ENCODE measurements around the gene SHMT2. TPM values are rescaled to one million over a fixed set of nuclear protein-coding genes. Genes with fewer than 3 reads are reported as not detected.

The SHMT2 gene
- total and polyA plus RNA-seq, 2 of the 13 experiments (the other 11 are each of a cell fraction or from before 2014, with no cell fraction given), result 181 to 393 TPM

DNA sequence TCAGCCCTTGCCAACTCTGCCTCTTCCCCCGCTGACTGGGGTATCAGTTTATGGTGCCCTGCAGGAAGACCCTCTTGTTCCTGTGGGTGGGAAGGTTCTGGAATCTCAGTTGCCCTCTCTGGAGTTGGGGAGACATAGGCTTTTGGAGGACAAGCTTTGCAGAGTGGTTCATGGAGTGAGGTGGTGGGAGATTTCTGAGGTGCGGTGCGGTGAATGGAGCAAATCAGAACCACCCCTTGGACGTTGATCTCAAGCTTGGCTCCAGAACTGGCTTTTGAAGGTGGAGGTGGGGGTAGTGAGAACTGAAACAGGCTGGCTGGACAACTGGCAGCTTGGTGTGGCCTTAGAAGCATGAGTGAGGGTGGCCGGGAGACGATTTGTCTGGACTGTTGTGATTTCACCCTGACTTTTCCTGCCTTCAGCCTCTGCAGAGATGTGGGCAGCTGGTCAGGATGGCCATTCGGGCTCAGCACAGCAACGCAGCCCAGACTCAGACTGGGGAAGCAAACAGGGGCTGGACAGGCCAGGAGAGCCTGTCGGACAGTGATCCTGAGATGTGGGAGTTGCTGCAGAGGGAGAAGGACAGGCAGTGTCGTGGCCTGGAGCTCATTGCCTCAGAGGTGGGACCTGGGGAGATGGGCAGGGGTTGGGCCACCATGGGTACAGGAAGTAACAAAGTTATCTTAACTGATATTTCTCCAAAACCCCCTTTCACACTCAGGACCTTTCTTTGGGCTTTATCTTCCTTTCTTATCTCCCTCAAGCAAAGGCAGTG is 1.1 kb downstream of the SHMT2 start (continued):
- TF ChIP-seq ZBTB7B (CRISPR knock-in tag; IDR thresholded peaks at IDR 0.05) (0 out of 2 replicates have a peak, but pooled peaks have one; percentile 5), ZNF703 (CRISPR knock-in tag; IDR thresholded peaks at IDR 0.05; ENCODE audit: borderline replicate concordance) (no peak), ZNF326 (CRISPR knock-in tag; IDR thresholded peaks at IDR 0.05; ENCODE audit: borderline replicate concordance) (no peak), NR2F2 (IDR thresholded peaks at IDR 0.05; ENCODE audit: borderline replicate concordance, low read depth) (no peak), TP53 (CRISPR knock-in tag; conservative IDR thresholded peaks at IDR 0.05) (no peak), ZNF441 (CRISPR knock-in tag; IDR thresholded peaks at IDR 0.05; ENCODE audit: borderline replicate concordance) (no peak), ZNF670 (CRISPR knock-in tag; IDR thresholded peaks at IDR 0.05; ENCODE audit: borderline replicate concordance) (no peak), POLR2G (IDR thresholded peaks at IDR 0.05; ENCODE audit: low read depth, low read length) (peak; percentile 51), ZNF33A (CRISPR knock-in tag; IDR thresholded peaks at IDR 0.05; ENCODE audit: borderline replicate concordance) (no peak), ZNF709 (CRISPR knock-in tag; IDR thresholded peaks at IDR 0.05) (0 out of 2 replicates have a peak, but pooled peaks have one; percentile 33), CC2D1A (CRISPR knock-in tag; IDR thresholded peaks at IDR 0.05) (0 out of 2 replicates have a peak, but pooled peaks have one; percentile 24), PAF1 (CRISPR knock-in tag; IDR thresholded peaks at IDR 0.05) (no peak), NR2C2 (CRISPR knock-in tag; IDR thresholded peaks at IDR 0.05; ENCODE audit: borderline replicate concordance) (no peak)
- TF ChIP-seq, protein P1, sequence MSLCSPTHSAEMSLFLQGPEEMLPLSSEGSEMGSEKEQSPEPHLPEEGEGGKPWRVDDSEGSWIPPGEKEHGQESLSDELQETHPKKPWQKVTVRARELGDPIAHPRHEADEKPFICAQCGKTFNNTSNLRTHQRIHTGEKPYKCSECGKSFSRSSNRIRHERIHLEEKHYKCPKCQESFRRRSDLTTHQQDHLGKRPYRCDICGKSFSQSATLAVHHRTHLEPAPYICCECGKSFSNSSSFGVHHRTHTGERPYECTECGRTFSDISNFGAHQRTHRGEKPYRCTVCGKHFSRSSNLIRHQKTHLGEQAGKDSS (CRISPR knock-in tag; IDR thresholded peaks at IDR 0.05; ENCODE audit: borderline replicate concordance, low read depth), result no peak
- TF ChIP-seq, protein P2, sequence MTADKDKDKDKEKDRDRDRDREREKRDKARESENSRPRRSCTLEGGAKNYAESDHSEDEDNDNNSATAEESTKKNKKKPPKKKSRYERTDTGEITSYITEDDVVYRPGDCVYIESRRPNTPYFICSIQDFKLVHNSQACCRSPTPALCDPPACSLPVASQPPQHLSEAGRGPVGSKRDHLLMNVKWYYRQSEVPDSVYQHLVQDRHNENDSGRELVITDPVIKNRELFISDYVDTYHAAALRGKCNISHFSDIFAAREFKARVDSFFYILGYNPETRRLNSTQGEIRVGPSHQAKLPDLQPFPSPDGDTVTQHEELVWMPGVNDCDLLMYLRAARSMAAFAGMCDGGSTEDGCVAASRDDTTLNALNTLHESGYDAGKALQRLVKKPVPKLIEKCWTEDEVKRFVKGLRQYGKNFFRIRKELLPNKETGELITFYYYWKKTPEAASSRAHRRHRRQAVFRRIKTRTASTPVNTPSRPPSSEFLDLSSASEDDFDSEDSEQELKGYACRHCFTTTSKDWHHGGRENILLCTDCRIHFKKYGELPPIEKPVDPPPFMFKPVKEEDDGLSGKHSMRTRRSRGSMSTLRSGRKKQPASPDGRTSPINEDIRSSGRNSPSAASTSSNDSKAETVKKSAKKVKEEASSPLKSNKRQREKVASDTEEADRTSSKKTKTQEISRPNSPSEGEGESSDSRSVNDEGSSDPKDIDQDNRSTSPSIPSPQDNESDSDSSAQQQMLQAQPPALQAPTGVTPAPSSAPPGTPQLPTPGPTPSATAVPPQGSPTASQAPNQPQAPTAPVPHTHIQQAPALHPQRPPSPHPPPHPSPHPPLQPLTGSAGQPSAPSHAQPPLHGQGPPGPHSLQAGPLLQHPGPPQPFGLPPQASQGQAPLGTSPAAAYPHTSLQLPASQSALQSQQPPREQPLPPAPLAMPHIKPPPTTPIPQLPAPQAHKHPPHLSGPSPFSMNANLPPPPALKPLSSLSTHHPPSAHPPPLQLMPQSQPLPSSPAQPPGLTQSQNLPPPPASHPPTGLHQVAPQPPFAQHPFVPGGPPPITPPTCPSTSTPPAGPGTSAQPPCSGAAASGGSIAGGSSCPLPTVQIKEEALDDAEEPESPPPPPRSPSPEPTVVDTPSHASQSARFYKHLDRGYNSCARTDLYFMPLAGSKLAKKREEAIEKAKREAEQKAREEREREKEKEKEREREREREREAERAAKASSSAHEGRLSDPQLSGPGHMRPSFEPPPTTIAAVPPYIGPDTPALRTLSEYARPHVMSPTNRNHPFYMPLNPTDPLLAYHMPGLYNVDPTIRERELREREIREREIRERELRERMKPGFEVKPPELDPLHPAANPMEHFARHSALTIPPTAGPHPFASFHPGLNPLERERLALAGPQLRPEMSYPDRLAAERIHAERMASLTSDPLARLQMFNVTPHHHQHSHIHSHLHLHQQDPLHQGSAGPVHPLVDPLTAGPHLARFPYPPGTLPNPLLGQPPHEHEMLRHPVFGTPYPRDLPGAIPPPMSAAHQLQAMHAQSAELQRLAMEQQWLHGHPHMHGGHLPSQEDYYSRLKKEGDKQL (CRISPR knock-in tag; IDR thresholded peaks at IDR 0.05; ENCODE audit: low read depth), result no peak
- TF ChIP-seq, protein P3, sequence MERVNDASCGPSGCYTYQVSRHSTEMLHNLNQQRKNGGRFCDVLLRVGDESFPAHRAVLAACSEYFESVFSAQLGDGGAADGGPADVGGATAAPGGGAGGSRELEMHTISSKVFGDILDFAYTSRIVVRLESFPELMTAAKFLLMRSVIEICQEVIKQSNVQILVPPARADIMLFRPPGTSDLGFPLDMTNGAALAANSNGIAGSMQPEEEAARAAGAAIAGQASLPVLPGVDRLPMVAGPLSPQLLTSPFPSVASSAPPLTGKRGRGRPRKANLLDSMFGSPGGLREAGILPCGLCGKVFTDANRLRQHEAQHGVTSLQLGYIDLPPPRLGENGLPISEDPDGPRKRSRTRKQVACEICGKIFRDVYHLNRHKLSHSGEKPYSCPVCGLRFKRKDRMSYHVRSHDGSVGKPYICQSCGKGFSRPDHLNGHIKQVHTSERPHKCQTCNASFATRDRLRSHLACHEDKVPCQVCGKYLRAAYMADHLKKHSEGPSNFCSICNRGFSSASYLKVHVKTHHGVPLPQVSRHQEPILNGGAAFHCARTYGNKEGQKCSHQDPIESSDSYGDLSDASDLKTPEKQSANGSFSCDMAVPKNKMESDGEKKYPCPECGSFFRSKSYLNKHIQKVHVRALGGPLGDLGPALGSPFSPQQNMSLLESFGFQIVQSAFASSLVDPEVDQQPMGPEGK (CRISPR knock-in tag; IDR thresholded peaks at IDR 0.05), result no peak

All from HepG2 (cell line).